GM12872 (cell line): ENCODE data around the gene C4orf46.

Source experiments
- TF ChIP-seq, protein P1 (sequence below): IDR thresholded peaks from 3 replicates; pipeline ENCODE4 v1.5.1; 2011; ENCODE audit warnings: low read depth, mild to moderate bottlenecking, low read length, moderate library complexity; ENCODE audit not compliant: insufficient read depth

C4orf46 gene

GRCh38 chr4:158678767-158679166, 7.1 kb upstream of the C4orf46 start:
- TF ChIP-seq, protein P1, sequence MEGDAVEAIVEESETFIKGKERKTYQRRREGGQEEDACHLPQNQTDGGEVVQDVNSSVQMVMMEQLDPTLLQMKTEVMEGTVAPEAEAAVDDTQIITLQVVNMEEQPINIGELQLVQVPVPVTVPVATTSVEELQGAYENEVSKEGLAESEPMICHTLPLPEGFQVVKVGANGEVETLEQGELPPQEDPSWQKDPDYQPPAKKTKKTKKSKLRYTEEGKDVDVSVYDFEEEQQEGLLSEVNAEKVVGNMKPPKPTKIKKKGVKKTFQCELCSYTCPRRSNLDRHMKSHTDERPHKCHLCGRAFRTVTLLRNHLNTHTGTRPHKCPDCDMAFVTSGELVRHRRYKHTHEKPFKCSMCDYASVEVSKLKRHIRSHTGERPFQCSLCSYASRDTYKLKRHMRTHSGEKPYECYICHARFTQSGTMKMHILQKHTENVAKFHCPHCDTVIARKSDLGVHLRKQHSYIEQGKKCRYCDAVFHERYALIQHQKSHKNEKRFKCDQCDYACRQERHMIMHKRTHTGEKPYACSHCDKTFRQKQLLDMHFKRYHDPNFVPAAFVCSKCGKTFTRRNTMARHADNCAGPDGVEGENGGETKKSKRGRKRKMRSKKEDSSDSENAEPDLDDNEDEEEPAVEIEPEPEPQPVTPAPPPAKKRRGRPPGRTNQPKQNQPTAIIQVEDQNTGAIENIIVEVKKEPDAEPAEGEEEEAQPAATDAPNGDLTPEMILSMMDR, result no peak

GRCh38 chr4:158676076-158676475, 4.4 kb upstream of the C4orf46 start:
- TF ChIP-seq, protein P1, result no peak

DNA sequence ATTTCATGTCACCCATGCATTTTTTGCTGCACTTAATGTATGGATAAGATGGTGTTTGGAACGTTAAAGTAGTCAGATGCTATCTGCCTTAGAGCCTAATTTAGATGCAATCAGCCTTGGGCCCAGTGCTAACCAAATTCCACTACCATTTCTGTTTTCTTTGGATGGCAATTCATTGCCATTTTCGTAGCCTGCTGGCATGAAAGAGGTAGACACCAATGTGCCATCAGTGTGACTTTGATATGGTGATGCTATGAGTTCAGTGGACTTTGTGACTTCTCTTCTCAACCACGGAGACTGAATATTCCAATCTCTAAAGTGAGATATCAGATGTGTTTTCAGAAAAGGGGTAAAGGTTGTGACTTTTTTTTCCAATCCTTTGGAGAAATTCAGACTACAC, 1.9 kb upstream of the C4orf46 start:
- TF ChIP-seq, protein P1, result no peak

DNA sequence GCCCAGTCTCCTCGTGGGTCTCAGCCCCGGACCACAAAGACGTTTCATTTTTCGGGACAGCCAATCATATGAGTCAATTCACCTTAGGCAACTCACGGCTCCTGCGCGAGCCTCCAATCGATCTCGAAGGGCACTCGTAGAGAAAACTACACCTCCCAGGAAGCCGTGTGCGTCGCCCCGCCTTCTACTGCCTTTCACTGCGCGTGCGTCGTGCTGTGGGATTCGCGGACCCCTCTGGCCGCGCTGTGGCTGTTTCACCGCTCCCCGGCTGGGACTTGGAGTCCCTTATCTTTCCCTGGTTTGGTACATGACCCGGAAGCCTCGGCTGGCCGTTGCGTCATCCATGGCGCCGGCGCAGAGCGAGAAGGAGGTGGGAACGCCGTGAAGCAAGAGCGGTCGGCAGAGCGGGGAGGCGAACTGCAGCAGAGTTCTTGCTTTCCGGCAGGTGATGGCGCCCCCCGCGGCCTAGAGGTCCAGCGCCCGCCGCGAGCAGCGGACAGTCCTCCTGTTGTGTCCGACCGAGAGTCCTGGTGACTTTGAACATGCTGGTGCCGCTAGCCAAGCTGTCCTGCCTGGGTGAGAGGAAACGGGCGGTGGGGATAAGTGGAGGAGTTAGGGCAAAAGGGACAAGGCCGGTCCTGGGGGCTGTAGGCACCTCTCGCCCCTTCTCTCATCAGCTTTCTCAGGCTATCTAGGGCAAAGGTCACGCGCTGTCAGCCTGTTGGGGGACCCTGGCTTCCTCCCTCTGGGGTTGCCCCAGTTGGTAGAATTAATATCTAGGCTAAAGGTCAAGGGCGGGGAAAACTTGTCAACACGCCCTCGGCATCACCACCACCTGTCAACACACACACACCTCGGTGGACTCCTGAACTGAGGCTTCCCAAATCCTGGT, 474 bp upstream of the C4orf46 start, which contains the start of gene ETFDH:
ETFDH (plus strand) TSS at position 382 of the 892 bp plus-strand sequence; CDS start at position 543, 161 bp downstream.
- TF ChIP-seq, protein P1, result peak; percentile 74

- TF ChIP-seq, protein P1, result no peak
Observed at GRCh38 chr4:158670975-158671664, 567 bp downstream of the C4orf46 start.

DNA sequence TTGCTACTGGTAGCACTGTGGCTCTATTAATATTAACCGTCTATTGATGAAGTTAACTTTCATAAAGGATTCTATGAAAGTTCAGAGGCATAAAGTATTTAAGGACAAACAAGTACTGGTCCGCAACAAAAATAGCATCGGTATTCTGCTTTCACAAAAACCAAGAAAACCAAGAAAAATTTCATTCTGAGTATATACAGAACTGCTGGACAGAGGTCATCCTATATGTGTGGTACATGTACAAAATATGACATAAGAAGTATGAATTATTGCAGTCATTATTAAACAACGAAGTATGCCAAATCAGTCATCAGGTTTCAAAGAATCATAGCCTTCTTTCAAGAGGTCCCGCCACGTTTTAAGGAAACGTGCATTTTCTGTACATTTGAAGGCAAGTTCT, 2.4 kb downstream of the C4orf46 start:
- TF ChIP-seq, protein P1, result no peak

DNA sequence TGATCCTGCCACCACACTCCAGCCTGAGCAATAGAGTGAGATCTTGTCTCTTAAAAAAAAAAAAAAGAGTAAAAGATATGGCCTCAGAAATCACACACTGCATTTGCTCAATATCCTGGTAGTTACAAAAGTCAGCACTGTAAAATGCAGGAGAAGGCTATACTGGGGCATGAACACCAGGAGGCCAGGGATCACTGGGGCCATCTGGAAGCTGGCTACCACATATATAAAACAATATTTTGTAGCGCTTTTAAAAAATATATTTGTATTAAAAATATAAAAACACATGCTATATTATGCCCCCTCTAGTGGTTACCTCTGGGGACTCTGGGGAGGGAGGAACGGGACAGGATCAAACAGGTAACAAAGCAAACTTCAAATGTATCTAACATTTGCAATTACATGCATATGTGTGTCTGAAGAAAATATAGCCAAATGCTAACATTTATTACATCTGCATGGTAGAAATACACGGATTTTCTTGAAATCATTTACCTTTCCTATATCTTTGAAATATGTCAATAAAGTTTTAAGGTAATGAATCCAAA, 4.0 kb downstream of the C4orf46 start:
- TF ChIP-seq, protein P1, result peak; percentile 71
